Sigmoid colon (tissue), 3 donors: ENCODE results near the gene AGPAT1.

Experiments used
- CTCF ChIP-seq, 4 experiments: fragments of 450-650 bp in 3 of 4; fragments of 200-600 bp in 1 of 4; IDR thresholded peaks; one replicate each; pipeline ENCODE4 v1.5.1; 2016 to 2019; ENCODE audit warnings: antibody characterized with exemption in 4 of 4, mild to moderate bottlenecking in 3 of 4, moderate library complexity in 2 of 4
- POLR2A ChIP-seq, 2 donors: fragments of 450-650 bp; IDR thresholded peaks; one replicate each; pipeline ENCODE4 v1.6.1; 2016; ENCODE audit warnings: antibody characterized with exemption in 2 of 2, mild to moderate bottlenecking in 2 of 2, moderate library complexity in 2 of 2

- TF ChIP-seq POLR2A (IDR thresholded peaks at IDR 0.05): no peak
- no peak for TF ChIP-seq CTCF (IDR thresholded peaks at IDR 0.05)
Measured at GRCh38 chr6:32184084-32184640, 8.3 kb upstream of the AGPAT1 start, which contains the start of gene AGER.
